ENCODE results near the gene IRGM.

The IRGM gene

DNA sequence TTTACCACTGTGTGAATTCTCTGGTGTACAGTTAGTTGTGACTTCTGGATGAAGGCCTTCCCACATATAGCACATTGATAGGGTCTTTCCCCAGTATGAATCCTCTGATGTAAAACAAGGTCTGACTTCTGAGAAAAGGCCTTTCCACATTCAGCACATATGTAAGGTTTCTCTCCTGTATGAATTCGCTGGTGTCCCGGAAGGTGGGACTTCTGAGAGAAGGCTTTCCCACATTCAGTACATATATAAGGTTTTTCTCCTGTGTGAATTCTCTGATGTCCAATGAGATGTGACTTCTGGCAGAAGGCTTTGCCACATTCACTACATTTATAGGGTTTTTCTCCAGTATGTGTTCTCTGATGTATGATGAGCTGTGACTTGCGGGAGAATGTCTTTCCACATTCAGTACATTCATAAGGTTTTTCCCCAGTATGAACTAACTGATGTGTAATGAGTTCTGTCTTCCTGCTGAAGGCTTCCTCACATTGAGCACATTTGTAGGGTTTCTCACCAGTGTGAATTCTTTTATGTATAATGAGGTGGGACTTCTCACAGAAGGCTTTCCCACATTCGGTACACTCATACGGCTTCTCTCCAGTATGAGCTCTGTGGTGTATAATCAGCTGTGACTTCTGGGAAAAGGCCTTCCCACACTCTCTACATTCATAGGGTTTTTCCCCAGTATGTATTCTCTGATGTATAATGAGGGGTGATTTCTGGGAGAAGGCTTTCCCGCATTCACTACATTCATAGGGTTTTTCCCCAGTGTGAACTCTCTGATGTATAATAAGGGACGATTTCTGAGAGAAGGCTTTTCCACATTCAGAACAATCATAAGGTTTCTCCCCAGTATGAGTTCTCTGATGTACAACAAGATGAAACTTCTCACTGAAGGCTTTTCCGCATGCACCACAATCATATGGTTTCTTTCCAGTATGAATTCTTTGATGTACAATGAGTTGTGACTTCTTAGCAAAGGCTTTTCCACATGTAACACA is 49.4 kb downstream of the IRGM start:
- no peak for DNase-seq (ENCODE audit: low read depth in 3 of 3)

Data from stimulated activated CD4-positive, alpha-beta T cell treated with anti-CD3 and anti-CD28 coated beads, TNF-alpha, amount 100 ng/mL, for 48 hours (primary cell).